Measurements from ENCODE around the gene SLC4A2.

The SLC4A2 gene

GRCh38 chr7:151115121-151115835 is 55.9 kb downstream of the SLC4A2 start:
- no peak for DNase-seq (ENCODE audit: low read depth)

- no peak for DNase-seq (ENCODE audit: low read depth)
Measured at GRCh38 chr7:151115836-151116418, 56.5 kb downstream of the SLC4A2 start.

GRCh38 chr7:151116603-151117440 is 57.4 kb downstream of the SLC4A2 start:
- no peak for DNase-seq (ENCODE audit: low read depth)

- DNase-seq (ENCODE audit: low read depth) = no peak
Measured at GRCh38 chr7:151117565-151117964, 58.2 kb downstream of the SLC4A2 start.

GRCh38 chr7:151118108-151119054 is 59.0 kb downstream of the SLC4A2 start:
- no peak for DNase-seq (ENCODE audit: low read depth)

- DNase-seq (ENCODE audit: low read depth) = no peak
Measured at GRCh38 chr7:151119055-151119415, 59.6 kb downstream of the SLC4A2 start.

- no peak for DNase-seq (ENCODE audit: low read depth)
Measured at GRCh38 chr7:151119902-151120301, 60.5 kb downstream of the SLC4A2 start.

- DNase-seq (ENCODE audit: low read depth) = no peak
Measured at GRCh38 chr7:151120896-151121295, 61.5 kb downstream of the SLC4A2 start.

- DNase-seq (ENCODE audit: low read depth) = no peak
Measured at GRCh38 chr7:151121380-151122170, 62.2 kb downstream of the SLC4A2 start.

- DNase-seq (ENCODE audit: low read depth) = no peak
Measured at GRCh38 chr7:151122276-151122675, 62.9 kb downstream of the SLC4A2 start.

GRCh38 chr7:151122796-151123157 is 63.4 kb downstream of the SLC4A2 start:
- no peak for DNase-seq (ENCODE audit: low read depth)

- no peak for DNase-seq (ENCODE audit: low read depth)
Measured at GRCh38 chr7:151123158-151123821, 63.9 kb downstream of the SLC4A2 start.

- DNase-seq (ENCODE audit: low read depth) = peak; percentile 77
Measured at GRCh38 chr7:151123822-151124464, 64.6 kb downstream of the SLC4A2 start.

GRCh38 chr7:151124481-151124880 is 65.1 kb downstream of the SLC4A2 start:
- no peak for DNase-seq (ENCODE audit: low read depth)

GRCh38 chr7:151124899-151125399 is 65.6 kb downstream of the SLC4A2 start:
- no peak for DNase-seq (ENCODE audit: low read depth)

GRCh38 chr7:151125470-151125845 is 66.1 kb downstream of the SLC4A2 start:
- no peak for DNase-seq (ENCODE audit: low read depth)

GRCh38 chr7:151125846-151126481 is 66.6 kb downstream of the SLC4A2 start:
- no peak for DNase-seq (ENCODE audit: low read depth)
